Activated naive CD4-positive, alpha-beta T cell treated with anti-CD3 and anti-CD28 coated beads, Interleukin-2, amount 10 ng/mL, durations not matched to agents 7 days and 5 days (primary cell): Measurements from ENCODE around the gene PARD6B.

Experiments
- CTCF ChIA-PET: fragments of 350-600 bp; sonication (Branson Sonifier 250); formaldehyde crosslinking; loops from one replicate; lab custom pipeline; 2021; ENCODE audit warnings: antibody characterized with exemption; lab: Charles Lee
- DNase-seq: peaks from one replicate; pipeline ENCODE4 v3.0.0-alpha.2; 2020
- H3K27ac Mint-ChIP-seq: one replicate; pipeline ENCODE4 v1.8.0; 2021; ENCODE audit warnings: mild to moderate bottlenecking, moderate library complexity, mixed read lengths
- H3K27me3 Mint-ChIP-seq: one replicate; pipeline ENCODE4 v1.8.0; 2021; ENCODE audit warnings: mild to moderate bottlenecking, mixed read lengths
- H3K36me3 Mint-ChIP-seq: one replicate; pipeline ENCODE4 v1.8.0; 2021; ENCODE audit warnings: mixed read lengths
- H3K4me1 Mint-ChIP-seq: one replicate; pipeline ENCODE4 v1.8.0; 2021; ENCODE audit warnings: mixed read lengths
- H3K4me3 Mint-ChIP-seq: one replicate; pipeline ENCODE4 v1.8.0; 2021; ENCODE audit warnings: mild to moderate bottlenecking, moderate library complexity, mixed read lengths
- H3K9me3 Mint-ChIP-seq: one replicate; pipeline ENCODE4 v1.8.0; 2021; ENCODE audit warnings: mixed read lengths

PARD6B gene

GRCh38 chr20:50734730-50735679 lies 3.6 kb downstream of the PARD6B start:
- H3K27ac Mint-ChIP-seq = no peak overlapping the region
- H3K27me3 Mint-ChIP-seq = no peaks in the 10 kb centered on the region
- H3K36me3 Mint-ChIP-seq = no peaks in the 10 kb centered on the region
- peaks cover 25% of the 10 kb centered on the region for H3K4me1 Mint-ChIP-seq
- H3K4me3 Mint-ChIP-seq = no peak overlapping the region
- H3K9me3 Mint-ChIP-seq = no peaks in the 10 kb centered on the region
- no peak for DNase-seq
- CTCF ChIA-PET = interaction anchor here (1.1 kb wide), 1 partner anchor 14 kb away, joined by 3 read pairs; no protein-coding TSS in a partner anchor

GRCh38 chr20:50735813-50736212 lies 4.4 kb downstream of the PARD6B start:
- no peak overlapping the region for H3K27ac Mint-ChIP-seq
- no peak overlapping the region for H3K4me3 Mint-ChIP-seq
- H3K36me3 Mint-ChIP-seq = no peaks in the 10 kb centered on the region
- H3K4me1 Mint-ChIP-seq = peaks cover 22% of the 10 kb centered on the region
- H3K9me3 Mint-ChIP-seq = no peaks in the 10 kb centered on the region
- DNase-seq = no peak
- CTCF ChIA-PET = no interaction called here
- no peaks in the 10 kb centered on the region for H3K27me3 Mint-ChIP-seq

GRCh38 chr20:50737352-50737751 lies 6.0 kb downstream of the PARD6B start:
- DNase-seq = no peak
- Mint-ChIP-seq H3K4me3 (no peak overlapping the region), H3K27me3 (no peaks in the 10 kb centered on the region), H3K9me3 (no peaks in the 10 kb centered on the region), H3K4me1 (peaks cover 22% of the 10 kb centered on the region), H3K36me3 (no peaks in the 10 kb centered on the region), H3K27ac (no peak overlapping the region)
- CTCF ChIA-PET = interaction anchor here (0.9 kb wide), 1 partner anchor 12 kb away, joined by 5 read pairs; no protein-coding TSS in a partner anchor

GRCh38 chr20:50743087-50743486 lies 11.7 kb downstream of the PARD6B start:
- Mint-ChIP-seq H3K4me1 (peaks cover 28% of the 10 kb centered on the region), H3K27ac (no peak overlapping the region), H3K9me3 (no peaks in the 10 kb centered on the region), H3K27me3 (no peaks in the 10 kb centered on the region), H3K4me3 (no peak overlapping the region), H3K36me3 (peaks cover 4% of the 10 kb centered on the region)
- DNase-seq = no peak
- CTCF ChIA-PET = no interaction called here

GRCh38 chr20:50744143-50744792 lies 12.9 kb downstream of the PARD6B start:
- peaks cover 29% of the 10 kb centered on the region for H3K4me1 Mint-ChIP-seq
- no peak overlapping the region for H3K4me3 Mint-ChIP-seq
- no peaks in the 10 kb centered on the region for H3K9me3 Mint-ChIP-seq
- CTCF ChIA-PET = interaction anchor here (0.7 to 1.2 kb wide), 2 partner anchors 12 to 739 kb away, joined by 4 read pairs; no protein-coding TSS in a partner anchor
- H3K36me3 Mint-ChIP-seq = peaks cover 4% of the 10 kb centered on the region
- no peaks in the 10 kb centered on the region for H3K27me3 Mint-ChIP-seq
- no peak overlapping the region for H3K27ac Mint-ChIP-seq
- DNase-seq = no peak

- Mint-ChIP-seq H3K4me1 (peaks cover 25% of the 10 kb centered on the region), H3K27me3 (no peaks in the 10 kb centered on the region), H3K4me3 (no peak overlapping the region), H3K36me3 (peaks cover 8% of the 10 kb centered on the region), H3K9me3 (no peaks in the 10 kb centered on the region), H3K27ac (no peak overlapping the region)
- CTCF ChIA-PET = interaction anchor here (1.2 kb wide), 2 partner anchors 13 to 157 kb away, joined by 3 to 4 read pairs; no protein-coding TSS in a partner anchor
- no peak for DNase-seq
Observed at GRCh38 chr20:50745634-50746137, 14.3 kb downstream of the PARD6B start.

- Mint-ChIP-seq H3K4me1 (peaks cover 20% of the 10 kb centered on the region), H3K4me3 (no peak overlapping the region), H3K27ac (peak overlapping the region; percentile 83), H3K27me3 (no peaks in the 10 kb centered on the region), H3K9me3 (no peaks in the 10 kb centered on the region), H3K36me3 (peaks cover 8% of the 10 kb centered on the region)
- DNase-seq = no peak
- CTCF ChIA-PET = interaction anchor here (1.2 to 2.0 kb wide), 2 partner anchors 158 to 183 kb away, joined by 3 to 5 read pairs; no protein-coding TSS in a partner anchor
Observed at GRCh38 chr20:50746138-50746940, 15.0 kb downstream of the PARD6B start.

- H3K27me3 Mint-ChIP-seq = no peaks in the 10 kb centered on the region
- DNase-seq = no peak
- H3K4me3 Mint-ChIP-seq = peak overlapping the region; percentile 33
- H3K9me3 Mint-ChIP-seq = no peaks in the 10 kb centered on the region
- H3K36me3 Mint-ChIP-seq = peaks cover 8% of the 10 kb centered on the region
- CTCF ChIA-PET = interaction anchor here (0.6 to 2.0 kb wide), 3 partner anchors 17 to 182 kb away, joined by 3 to 5 read pairs (median 4); no protein-coding TSS in a partner anchor
- peak overlapping the region; percentile 83 for H3K27ac Mint-ChIP-seq
- H3K4me1 Mint-ChIP-seq = peaks cover 19% of the 10 kb centered on the region
Observed at GRCh38 chr20:50747275-50747674, 15.9 kb downstream of the PARD6B start.

- CTCF ChIA-PET = interaction anchor here (0.7 to 2.3 kb wide), 20 partner anchors 11 to 272 kb away, joined by 3 to 14 read pairs (median 4); partner anchors contain the start of genes BCAS4 and RIPOR3
- H3K27ac Mint-ChIP-seq = no peak overlapping the region
- peaks cover 8% of the 10 kb centered on the region for H3K36me3 Mint-ChIP-seq
- H3K4me3 Mint-ChIP-seq = no peak overlapping the region
- no peak for DNase-seq
- peaks cover 19% of the 10 kb centered on the region for H3K4me1 Mint-ChIP-seq
- no peaks in the 10 kb centered on the region for H3K9me3 Mint-ChIP-seq
- no peaks in the 10 kb centered on the region for H3K27me3 Mint-ChIP-seq
Observed at GRCh38 chr20:50750145-50750671, 18.8 kb downstream of the PARD6B start.

GRCh38 chr20:50753152-50753551 lies 21.8 kb downstream of the PARD6B start:
- CTCF ChIA-PET = interaction anchor here (0.6 to 1.2 kb wide), 3 partner anchors 11 to 127 kb away, joined by 3 read pairs; no protein-coding TSS in a partner anchor
- no peaks in the 10 kb centered on the region for H3K9me3 Mint-ChIP-seq
- DNase-seq = no peak

GRCh38 chr20:50754420-50754819 lies 23.0 kb downstream of the PARD6B start:
- H3K9me3 Mint-ChIP-seq = no peaks in the 10 kb centered on the region
- H3K4me3 Mint-ChIP-seq = no peak overlapping the region
- peaks cover 6% of the 10 kb centered on the region for H3K27me3 Mint-ChIP-seq
- CTCF ChIA-PET = interaction anchor here (1.5 kb wide), 1 partner anchor 40 kb away, joined by 4 read pairs; the partner anchor contains the start of gene BCAS4
- DNase-seq = no peak
- H3K36me3 Mint-ChIP-seq = peaks cover 5% of the 10 kb centered on the region
- no peaks in the 10 kb centered on the region for H3K4me1 Mint-ChIP-seq
- H3K27ac Mint-ChIP-seq = no peak overlapping the region

More at GRCh38 chr20:50753152-50753551, 21.8 kb downstream of the PARD6B start:
- Mint-ChIP-seq H3K27me3 (no peaks in the 10 kb centered on the region), H3K27ac (no peak overlapping the region), H3K36me3 (peaks cover 5% of the 10 kb centered on the region), H3K4me3 (no peak overlapping the region), H3K4me1 (peaks cover under 1% of the 10 kb centered on the region)

GRCh38 chr20:50756447-50756846 lies 25.1 kb downstream of the PARD6B start:
- Mint-ChIP-seq H3K27ac (no peak overlapping the region), H3K4me3 (no peak overlapping the region), H3K9me3 (no peaks in the 10 kb centered on the region), H3K4me1 (no peaks in the 10 kb centered on the region), H3K27me3 (peaks cover 9% of the 10 kb centered on the region), H3K36me3 (no peaks in the 10 kb centered on the region)
- DNase-seq = no peak
- CTCF ChIA-PET = no interaction called here

- no peaks in the 10 kb centered on the region for H3K36me3 Mint-ChIP-seq
- H3K4me3 Mint-ChIP-seq = no peak overlapping the region
- CTCF ChIA-PET = interaction anchor here (1.1 kb wide), 1 partner anchor 9 kb away, joined by 3 read pairs; no protein-coding TSS in a partner anchor
- DNase-seq = no peak
- H3K4me1 Mint-ChIP-seq = no peaks in the 10 kb centered on the region
- H3K27me3 Mint-ChIP-seq = peaks cover 10% of the 10 kb centered on the region
- H3K9me3 Mint-ChIP-seq = no peaks in the 10 kb centered on the region
- no peak overlapping the region for H3K27ac Mint-ChIP-seq
Observed at GRCh38 chr20:50758469-50758868, 27.1 kb downstream of the PARD6B start.
